ENCODE data around the gene SRP54. TPM values are rescaled to one million over a fixed set of nuclear protein-coding genes. Genes with fewer than 3 reads are reported as not detected.

The SRP54 gene
- total RNA-seq, 2 experiments from 2014 or later = 66.5 to 72.6 TPM

DNA sequence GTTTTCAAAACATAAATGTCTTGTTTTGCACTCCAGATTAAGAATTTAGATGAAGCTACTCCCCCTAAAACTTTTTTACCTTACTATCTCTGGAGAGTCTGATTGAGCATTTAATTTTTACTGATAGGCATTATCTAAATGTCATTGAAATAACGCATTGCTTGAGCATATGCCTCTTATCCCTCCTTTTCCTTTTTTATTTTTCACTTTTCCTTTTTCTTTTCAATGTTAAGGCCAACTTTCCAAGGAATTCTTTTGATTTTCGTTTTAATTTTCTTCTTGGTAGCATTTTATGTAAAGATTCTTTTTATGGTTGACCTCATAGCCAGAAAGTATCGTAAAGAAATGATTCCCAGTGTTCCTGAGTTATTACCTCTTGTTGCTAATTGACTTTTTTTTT lies 2.9 kb downstream of the SRP54 start:
- Mint-ChIP-seq H3K9me3 (no peaks in the 10 kb centered on the region), H3K27ac (no peak overlapping the region), H3K27me3 (ENCODE audit: low read depth) (no peaks in the 10 kb centered on the region), H3K36me3 (ENCODE audit: low read depth) (peaks cover 3% of the 10 kb centered on the region), H3K4me3 (no peak overlapping the region), H3K4me1 (ENCODE audit: low read depth) (peaks cover 44% of the 10 kb centered on the region)
- intact Hi-C loops (cut with micrococcal nuclease) = loop anchor here (10.0 kb wide), 2 partner anchors 451 to 699 kb away; partner anchors contain the start of gene EAPP
- no peak for DNase-seq
- CTCF ChIA-PET = interaction anchor here (0.7 kb wide), 1 partner anchor 436 kb away, joined by 3 read pairs; no protein-coding TSS in a partner anchor

DNA sequence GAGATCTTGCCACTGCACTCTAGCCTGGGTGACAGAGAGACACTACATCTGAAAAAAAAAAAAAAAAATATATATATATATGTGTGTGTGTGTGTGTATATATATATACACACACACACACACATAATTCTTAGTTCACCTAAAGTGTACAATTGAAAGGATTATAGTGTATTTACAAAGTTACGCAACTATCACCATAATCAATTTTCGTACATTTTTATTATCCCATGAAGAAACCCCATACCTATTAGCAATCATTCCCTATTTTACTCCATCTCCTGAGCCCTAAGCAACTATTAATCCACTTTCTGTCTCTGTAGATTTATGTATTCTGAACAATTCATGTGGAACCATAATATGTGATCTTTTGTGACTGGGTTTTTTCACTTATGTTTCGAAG lies 4.4 kb downstream of the SRP54 start:
- no peak for DNase-seq
- Mint-ChIP-seq H3K4me3 (no peak overlapping the region), H3K4me1 (ENCODE audit: low read depth) (peaks cover 53% of the 10 kb centered on the region), H3K27ac (no peak overlapping the region), H3K9me3 (no peaks in the 10 kb centered on the region), H3K27me3 (ENCODE audit: low read depth) (no peaks in the 10 kb centered on the region), H3K36me3 (ENCODE audit: low read depth) (peaks cover 3% of the 10 kb centered on the region)
- CTCF ChIA-PET = no interaction called here
- intact Hi-C loops (cut with micrococcal nuclease) = loop anchor here (10.0 kb wide), 2 partner anchors 452 to 698 kb away; partner anchors contain the start of gene EAPP

DNA sequence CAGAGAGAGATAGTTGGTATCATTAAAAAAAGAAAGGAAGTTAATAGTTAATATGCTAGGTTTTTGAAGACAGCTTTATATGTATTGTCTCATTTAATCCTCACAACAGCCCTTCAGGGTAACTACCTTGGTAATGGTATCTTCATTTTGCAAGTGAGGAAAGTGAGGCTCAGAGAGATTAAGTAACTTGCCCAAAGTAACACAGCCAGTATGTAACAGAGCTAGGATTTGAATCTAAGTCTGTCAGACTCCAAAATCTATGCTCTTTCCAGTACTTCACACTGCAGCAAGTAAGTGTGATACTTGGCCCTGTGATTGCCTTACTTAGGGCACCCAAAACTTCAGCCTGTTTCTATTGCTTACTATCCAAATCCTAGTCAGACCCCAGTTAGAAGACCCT lies 7.0 kb downstream of the SRP54 start:
- H3K27me3 Mint-ChIP-seq (ENCODE audit: low read depth) = no peaks in the 10 kb centered on the region
- DNase-seq = no peak
- H3K4me3 Mint-ChIP-seq = no peak overlapping the region
- H3K27ac Mint-ChIP-seq = no peak overlapping the region
- no peaks in the 10 kb centered on the region for H3K36me3 Mint-ChIP-seq (ENCODE audit: low read depth)
- CTCF ChIA-PET = interaction anchor here (0.6 to 1.0 kb wide), 3 partner anchors 8 to 235 kb away, joined by 3 to 5 read pairs (median 4); no protein-coding TSS in a partner anchor
- intact Hi-C loops (cut with micrococcal nuclease) = loop anchor here (10.0 kb wide), 2 partner anchors 455 to 695 kb away; partner anchors contain the start of gene EAPP
- H3K4me1 Mint-ChIP-seq (ENCODE audit: low read depth) = peaks cover 57% of the 10 kb centered on the region
- no peaks in the 10 kb centered on the region for H3K9me3 Mint-ChIP-seq

- no peak for DNase-seq
- CTCF ChIA-PET = interaction anchor here (0.6 kb wide), 1 partner anchor 293 kb away, joined by 3 read pairs; no protein-coding TSS in a partner anchor
- Mint-ChIP-seq H3K9me3 (no peaks in the 10 kb centered on the region), H3K4me1 (ENCODE audit: low read depth) (peaks cover 39% of the 10 kb centered on the region), H3K27me3 (ENCODE audit: low read depth) (no peaks in the 10 kb centered on the region), H3K36me3 (ENCODE audit: low read depth) (peaks cover 4% of the 10 kb centered on the region), H3K4me3 (no peak overlapping the region), H3K27ac (no peak overlapping the region)
- intact Hi-C loops (cut with micrococcal nuclease) = no loop called here
These were observed 10.6 kb downstream of the SRP54 start for GRCh38 chr14:34993426-34993825.

DNA sequence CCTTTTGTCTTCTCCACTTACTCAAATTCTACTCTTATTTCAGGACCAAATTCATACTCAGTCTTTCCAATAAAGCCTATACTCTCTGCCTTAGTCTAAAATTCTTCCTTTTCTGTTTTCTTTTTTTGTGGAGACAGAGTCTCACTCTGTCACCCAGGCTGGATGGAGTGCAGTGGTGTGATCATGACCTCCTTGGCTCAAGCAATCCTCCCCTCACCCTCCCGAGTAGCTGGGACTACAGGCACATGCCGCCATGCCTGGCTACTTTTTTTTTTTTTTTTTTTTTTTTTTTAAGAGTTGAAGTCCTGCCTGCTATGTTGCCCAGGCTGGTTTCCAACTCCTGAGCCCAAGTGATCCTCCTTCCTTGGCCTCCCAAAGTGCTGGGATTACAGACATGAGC lies 11.9 kb downstream of the SRP54 start:
- intact Hi-C loops (cut with micrococcal nuclease) = no loop called here
- DNase-seq = no peak
- Mint-ChIP-seq H3K27me3 (ENCODE audit: low read depth) (no peaks in the 10 kb centered on the region), H3K9me3 (no peaks in the 10 kb centered on the region), H3K4me3 (no peak overlapping the region), H3K4me1 (ENCODE audit: low read depth) (peaks cover 31% of the 10 kb centered on the region), H3K36me3 (ENCODE audit: low read depth) (peaks cover 5% of the 10 kb centered on the region), H3K27ac (no peak overlapping the region)
- CTCF ChIA-PET = interaction anchor here (1.0 kb wide), 1 partner anchor 12 kb away, joined by 5 read pairs; the partner anchor contains the start of gene SRP54

DNA sequence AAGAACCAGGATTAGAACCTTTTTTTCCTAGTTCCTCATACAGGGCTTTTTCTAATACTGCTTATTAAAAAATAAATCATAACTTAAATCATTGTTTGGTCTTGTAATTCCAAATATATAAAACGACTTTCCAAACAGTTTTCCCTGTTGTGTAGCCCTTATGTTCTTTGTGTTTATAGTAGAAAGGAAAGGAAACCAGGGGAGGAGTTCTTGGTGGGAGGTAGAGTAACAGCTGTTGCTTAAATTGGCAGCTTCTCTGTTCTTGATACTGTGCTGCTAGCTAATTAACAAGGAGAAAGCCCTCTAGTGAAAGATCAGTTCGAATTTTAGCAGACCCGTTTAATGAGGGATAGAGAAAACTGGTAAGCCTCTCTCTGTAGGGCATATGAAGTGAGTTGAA lies 15.0 kb downstream of the SRP54 start:
- DNase-seq = no peak
- no peaks in the 10 kb centered on the region for H3K27me3 Mint-ChIP-seq (ENCODE audit: low read depth)
- peaks cover 15% of the 10 kb centered on the region for H3K4me1 Mint-ChIP-seq (ENCODE audit: low read depth)
- H3K27ac Mint-ChIP-seq = no peak overlapping the region
- no peak overlapping the region for H3K4me3 Mint-ChIP-seq
- CTCF ChIA-PET = no interaction called here
- peaks cover 12% of the 10 kb centered on the region for H3K36me3 Mint-ChIP-seq (ENCODE audit: low read depth)
- intact Hi-C loops (cut with micrococcal nuclease) = no loop called here
- H3K9me3 Mint-ChIP-seq = no peaks in the 10 kb centered on the region

- no peak for DNase-seq
- Mint-ChIP-seq H3K36me3 (ENCODE audit: low read depth) (peaks cover 12% of the 10 kb centered on the region), H3K4me1 (ENCODE audit: low read depth) (peaks cover 6% of the 10 kb centered on the region), H3K27me3 (ENCODE audit: low read depth) (no peaks in the 10 kb centered on the region), H3K9me3 (no peaks in the 10 kb centered on the region), H3K27ac (no peak overlapping the region), H3K4me3 (no peak overlapping the region)
- CTCF ChIA-PET = no interaction called here
- intact Hi-C loops (cut with micrococcal nuclease) = no loop called here
These were observed 16.7 kb downstream of the SRP54 start for GRCh38 chr14:34999500-34999899.

- Mint-ChIP-seq H3K27ac (no peak overlapping the region), H3K36me3 (ENCODE audit: low read depth) (peaks cover 13% of the 10 kb centered on the region), H3K27me3 (ENCODE audit: low read depth) (no peaks in the 10 kb centered on the region), H3K9me3 (no peaks in the 10 kb centered on the region), H3K4me1 (ENCODE audit: low read depth) (no peaks in the 10 kb centered on the region), H3K4me3 (no peak overlapping the region)
- intact Hi-C loops (cut with micrococcal nuclease) = no loop called here
- DNase-seq = no peak
- CTCF ChIA-PET = interaction anchor here (0.6 kb wide), 2 partner anchors 12 to 272 kb away, joined by 3 to 5 read pairs; no protein-coding TSS in a partner anchor
These were observed 18.8 kb downstream of the SRP54 start for GRCh38 chr14:35001621-35002020.

DNA sequence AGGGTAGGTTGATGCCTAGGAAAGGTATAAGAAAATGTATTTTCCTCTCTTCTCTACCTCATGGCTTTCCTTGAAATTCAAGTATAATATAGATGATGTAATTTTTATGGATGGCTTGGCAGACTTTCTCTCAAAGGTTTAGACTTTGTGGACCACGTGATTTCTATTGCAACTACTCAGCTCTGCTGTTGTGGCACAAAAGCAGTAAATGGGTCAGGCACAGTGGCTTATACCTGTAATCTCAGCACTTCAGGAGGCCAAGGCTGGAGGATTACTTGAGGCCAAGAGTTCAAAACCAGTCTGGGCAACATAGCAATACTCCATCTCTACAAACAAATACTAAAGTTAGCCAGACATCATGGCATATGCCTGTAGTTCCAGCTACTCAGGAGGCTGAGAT lies 22.0 kb downstream of the SRP54 start:
- CTCF ChIA-PET = interaction anchor here (0.6 kb wide), 1 partner anchor 390 kb away, joined by 4 read pairs; no protein-coding TSS in a partner anchor
- no peak overlapping the region for H3K27ac Mint-ChIP-seq
- no peaks in the 10 kb centered on the region for H3K9me3 Mint-ChIP-seq
- no peaks in the 10 kb centered on the region for H3K4me1 Mint-ChIP-seq (ENCODE audit: low read depth)
- peaks cover 16% of the 10 kb centered on the region for H3K36me3 Mint-ChIP-seq (ENCODE audit: low read depth)
- intact Hi-C loops (cut with micrococcal nuclease) = no loop called here
- H3K4me3 Mint-ChIP-seq = no peak overlapping the region
- H3K27me3 Mint-ChIP-seq (ENCODE audit: low read depth) = no peaks in the 10 kb centered on the region
- no peak for DNase-seq

DNA sequence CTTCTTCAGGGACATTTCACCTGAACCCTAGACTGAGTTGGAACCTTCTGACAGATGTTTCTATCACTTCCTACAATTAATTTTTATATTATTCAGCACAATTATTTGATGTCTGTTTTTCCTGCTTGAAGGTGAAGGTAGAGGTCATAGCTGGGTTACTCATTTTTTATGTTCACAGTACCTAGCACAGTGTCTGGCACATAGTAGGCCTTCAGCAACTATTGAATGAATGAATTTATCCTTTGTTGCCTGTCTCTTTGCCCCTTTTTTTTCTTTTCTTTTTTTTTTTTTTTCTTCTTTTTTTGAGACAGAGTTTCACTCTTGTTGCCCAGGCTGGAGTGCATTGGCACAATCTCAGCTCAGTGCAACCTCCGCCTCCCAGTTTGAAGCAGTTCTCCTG lies 33.8 kb downstream of the SRP54 start:
- H3K27ac Mint-ChIP-seq = no peak overlapping the region
- H3K36me3 Mint-ChIP-seq (ENCODE audit: low read depth) = peaks cover 32% of the 10 kb centered on the region
- DNase-seq = no peak
- H3K4me1 Mint-ChIP-seq (ENCODE audit: low read depth) = no peaks in the 10 kb centered on the region
- CTCF ChIA-PET = interaction anchor here (0.5 to 1.0 kb wide), 2 partner anchors 150 to 173 kb away, joined by 4 read pairs; no protein-coding TSS in a partner anchor
- H3K9me3 Mint-ChIP-seq = no peaks in the 10 kb centered on the region
- no peak overlapping the region for H3K4me3 Mint-ChIP-seq
- intact Hi-C loops (cut with micrococcal nuclease) = no loop called here
- H3K27me3 Mint-ChIP-seq (ENCODE audit: low read depth) = no peaks in the 10 kb centered on the region

DNA sequence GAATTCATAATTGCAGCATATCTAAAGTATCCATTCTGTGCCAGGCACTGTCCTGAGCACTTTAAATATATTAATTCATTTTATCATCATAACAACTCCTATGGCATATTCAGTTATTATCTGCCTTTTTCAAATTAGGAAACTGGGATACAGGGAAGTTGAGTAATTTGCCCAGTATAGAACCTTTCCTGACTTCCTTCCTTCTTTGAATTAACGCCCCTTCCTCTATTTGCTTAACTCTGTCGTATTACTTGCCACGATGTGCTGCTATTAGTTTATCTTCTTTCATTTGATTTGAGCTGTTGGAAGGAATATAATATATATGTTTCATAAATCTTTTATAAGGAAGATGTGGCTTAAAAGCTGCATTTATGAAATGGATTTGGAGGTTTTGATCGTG lies 37.9 kb downstream of the SRP54 start:
- CTCF ChIA-PET = interaction anchor here (0.6 kb wide), 1 partner anchor 673 kb away, joined by 3 read pairs; no protein-coding TSS in a partner anchor
- H3K36me3 Mint-ChIP-seq (ENCODE audit: low read depth) = peaks cover 32% of the 10 kb centered on the region
- intact Hi-C loops (cut with micrococcal nuclease) = no loop called here
- no peak for DNase-seq
- H3K27me3 Mint-ChIP-seq (ENCODE audit: low read depth) = no peaks in the 10 kb centered on the region
- no peaks in the 10 kb centered on the region for H3K4me1 Mint-ChIP-seq (ENCODE audit: low read depth)
- H3K9me3 Mint-ChIP-seq = no peaks in the 10 kb centered on the region
- H3K27ac Mint-ChIP-seq = no peak overlapping the region
- no peak overlapping the region for H3K4me3 Mint-ChIP-seq

DNA sequence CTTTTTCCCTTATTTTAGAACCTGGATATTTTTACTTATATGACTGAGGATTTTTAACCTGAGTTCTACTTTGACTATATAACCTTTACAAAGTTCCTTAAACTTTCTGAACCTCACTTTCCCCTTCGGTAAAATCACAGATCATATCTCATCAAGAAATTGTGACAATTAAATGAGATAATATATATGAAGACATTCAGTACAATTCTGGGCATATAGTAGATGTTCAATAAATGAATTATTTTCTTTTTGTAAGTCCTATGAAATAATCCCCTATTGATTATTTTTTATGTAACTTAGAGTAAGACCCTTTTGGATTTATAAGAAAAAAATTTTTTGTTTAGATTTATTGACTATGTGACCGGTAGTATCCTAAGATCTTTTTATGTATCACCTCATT lies 45.6 kb downstream of the SRP54 start:
- intact Hi-C loops (cut with micrococcal nuclease) = no loop called here
- CTCF ChIA-PET = no interaction called here
- peaks cover 2% of the 10 kb centered on the region for H3K9me3 Mint-ChIP-seq

GRCh38 chr14:35032562-35032961 lies 49.8 kb downstream of the SRP54 start:
- intact Hi-C loops (cut with micrococcal nuclease) = no loop called here
- peaks cover 22% of the 10 kb centered on the region for H3K9me3 Mint-ChIP-seq
- no peak overlapping the region for H3K27ac Mint-ChIP-seq
- H3K4me3 Mint-ChIP-seq = no peak overlapping the region
- no peaks in the 10 kb centered on the region for H3K4me1 Mint-ChIP-seq (ENCODE audit: low read depth)
- H3K27me3 Mint-ChIP-seq (ENCODE audit: low read depth) = no peaks in the 10 kb centered on the region
- CTCF ChIA-PET = interaction anchor here (0.7 kb wide), 1 partner anchor 39 kb away, joined by 3 read pairs; no protein-coding TSS in a partner anchor
- no peak for DNase-seq
- peaks cover 46% of the 10 kb centered on the region for H3K36me3 Mint-ChIP-seq (ENCODE audit: low read depth)

More for the DNA sequence above, 45.6 kb downstream of the SRP54 start:
- Mint-ChIP-seq H3K27me3 (ENCODE audit: low read depth) (no peaks in the 10 kb centered on the region), H3K4me3 (no peak overlapping the region), H3K4me1 (ENCODE audit: low read depth) (no peaks in the 10 kb centered on the region), H3K36me3 (ENCODE audit: low read depth) (peaks cover 36% of the 10 kb centered on the region), H3K27ac (no peak overlapping the region)
- no peak for DNase-seq

All from activated naive CD4-positive, alpha-beta T cell treated with anti-CD3 and anti-CD28 coated beads for 36 hours (primary cell).